Measurements from ENCODE around the gene MSLN.

MSLN gene

GRCh38 chr16:778447-778846 is 17.9 kb downstream of the MSLN start:
- DNase-seq: no peak

DNA sequence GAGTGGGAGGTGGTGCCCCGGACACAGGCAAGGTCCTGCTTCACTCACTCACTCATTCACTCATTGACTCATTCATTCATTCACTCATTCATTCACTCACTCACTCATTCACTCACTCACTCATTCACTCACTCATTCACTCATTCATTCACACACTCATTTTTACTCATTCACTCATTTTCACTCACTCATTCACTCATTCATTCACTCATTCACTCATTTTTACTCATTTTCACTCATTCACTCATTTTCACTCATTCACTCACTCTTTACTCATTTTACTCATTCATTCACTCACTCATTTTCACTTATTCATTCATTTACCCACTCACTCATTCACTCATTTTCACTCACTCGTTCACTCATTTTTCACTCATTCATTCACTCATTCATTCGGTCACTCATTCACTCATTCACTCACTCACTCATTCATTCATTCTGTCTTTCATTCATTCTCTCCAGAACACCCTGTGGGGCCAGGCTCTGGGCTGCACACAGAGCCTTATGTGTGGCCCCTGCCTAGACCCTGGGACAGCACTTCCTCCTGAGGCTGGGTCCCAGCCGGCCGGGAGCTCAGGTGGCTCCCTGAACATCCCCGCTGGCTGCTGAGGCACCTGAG is 18.5 kb downstream of the MSLN start:
- DNase-seq: no peak

DNA sequence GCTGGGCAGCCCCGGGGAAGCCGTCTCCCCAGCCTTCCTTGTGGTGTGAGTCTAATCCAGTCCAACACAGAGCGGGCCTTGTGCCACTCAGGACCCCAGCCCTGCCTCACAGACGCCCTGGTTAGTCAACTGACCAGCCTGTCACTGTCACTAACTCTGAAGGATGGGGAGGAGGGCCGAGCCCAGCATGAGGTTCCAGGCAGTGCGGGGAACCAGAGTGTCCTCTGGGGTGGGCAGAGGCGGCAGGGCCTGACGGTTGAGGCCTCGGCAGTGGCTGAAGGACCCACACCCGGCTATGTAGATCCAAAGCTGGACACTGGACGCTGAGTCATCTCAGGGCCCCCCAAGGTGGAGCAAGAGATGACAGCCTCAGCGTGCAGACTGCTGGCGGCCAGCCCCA is 19.0 kb downstream of the MSLN start:
- no peak for DNase-seq

GRCh38 chr16:780296-780695 is 19.8 kb downstream of the MSLN start:
- no peak for DNase-seq

- DNase-seq: no peak
Observed at GRCh38 chr16:781346-782010, 20.9 kb downstream of the MSLN start.

DNA sequence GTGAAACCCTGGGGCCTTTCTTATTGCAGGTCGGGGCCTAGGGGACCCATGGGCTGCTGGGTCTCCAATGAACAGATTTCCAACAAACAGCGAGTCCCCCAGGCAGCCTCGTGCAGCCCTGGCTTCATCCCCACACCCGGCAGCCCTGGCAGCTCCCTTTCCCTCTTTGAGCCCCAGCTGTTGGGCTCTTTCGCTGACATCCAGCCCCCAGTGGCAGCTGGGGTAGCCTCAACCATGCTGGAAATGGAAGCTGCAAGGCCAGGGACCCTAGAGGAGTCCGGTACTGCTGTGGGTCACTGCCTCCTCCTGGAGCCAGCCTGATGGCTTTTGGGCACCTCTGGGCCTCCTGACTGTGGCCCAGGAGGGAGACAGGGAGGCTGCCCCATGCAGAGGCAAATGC is 21.7 kb downstream of the MSLN start:
- no peak for DNase-seq

- no peak for DNase-seq
Observed at GRCh38 chr16:782766-783403, 22.4 kb downstream of the MSLN start.

GRCh38 chr16:783404-784161 is 23.0 kb downstream of the MSLN start:
- DNase-seq: no peak

GRCh38 chr16:784431-784830 is 23.9 kb downstream of the MSLN start:
- no peak for DNase-seq

- peak; percentile 56 for DNase-seq
Observed at GRCh38 chr16:785563-786535, 25.3 kb downstream of the MSLN start.

- DNase-seq: no peak
Observed at GRCh38 chr16:787321-787966, 26.9 kb downstream of the MSLN start.

DNA sequence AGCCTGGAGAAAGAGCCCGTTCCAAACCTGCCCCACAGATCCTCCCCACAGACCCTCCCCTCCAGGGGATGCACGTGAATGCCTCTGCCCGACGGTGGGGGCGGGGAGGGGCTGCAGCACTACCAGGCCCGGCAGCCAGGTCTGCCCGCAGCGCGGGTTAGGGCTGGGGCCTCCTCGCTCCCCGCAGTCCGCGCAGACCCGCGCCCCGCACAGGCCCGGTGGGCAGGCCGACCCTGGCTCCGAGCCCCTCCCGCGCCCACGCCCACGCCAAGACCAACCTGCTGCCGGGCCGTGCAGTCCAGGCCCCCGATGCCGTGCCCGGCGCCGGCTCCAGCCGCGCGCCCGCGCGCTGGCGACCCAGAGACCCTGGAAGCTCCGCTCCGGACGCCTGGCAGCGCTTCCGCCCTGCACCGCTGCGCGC is 27.5 kb downstream of the MSLN start, which contains the start of gene RPUSD1:
TSS of gene RPUSD1 (minus strand) at position 404 of the 421 bp plus-strand sequence. CDS start 644 bp downstream, outside the sequence.
- no peak for DNase-seq

DNA sequence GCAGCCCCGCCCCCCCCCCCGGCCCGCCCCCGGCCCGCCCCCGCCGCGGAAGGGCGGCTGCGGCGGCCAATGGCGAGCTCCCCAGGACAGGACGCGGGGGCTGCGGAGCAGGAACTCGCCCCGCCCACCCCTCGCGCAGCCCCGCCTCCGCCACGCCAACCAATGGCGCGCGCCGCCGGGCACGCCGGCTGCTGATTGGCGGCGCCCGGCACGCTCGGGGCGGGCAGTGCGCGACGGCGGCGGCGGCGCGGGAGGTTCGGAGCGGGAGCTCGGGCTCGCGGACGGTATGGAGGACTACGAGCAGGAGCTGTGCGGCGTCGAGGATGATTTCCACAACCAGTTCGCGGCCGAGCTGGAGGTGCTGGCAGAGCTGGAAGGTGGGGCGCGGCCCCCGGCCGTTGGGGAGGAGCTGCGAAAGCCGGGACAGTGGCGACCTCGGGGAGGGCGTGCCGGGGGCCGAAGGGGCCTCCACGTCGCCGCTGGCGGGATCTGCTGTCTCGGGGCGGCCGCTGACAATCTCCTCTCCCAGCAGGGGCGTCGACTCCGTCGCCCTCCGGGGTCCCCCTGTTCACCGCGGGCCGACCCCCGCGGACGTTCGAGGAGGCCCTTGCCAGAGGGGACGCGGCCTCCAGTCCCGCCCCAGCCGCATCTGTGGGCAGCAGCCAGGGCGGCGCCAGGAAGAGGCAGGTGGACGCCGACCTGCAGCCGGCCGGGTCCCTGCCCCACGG is 28.0 kb downstream of the MSLN start, which contains the start of gene CHTF18:
TSS of gene CHTF18 (plus strand) at position 222 of the 728 bp plus-strand sequence. CDS start at position 287, 65 bp downstream.
- peak; percentile 96 for DNase-seq

DNA sequence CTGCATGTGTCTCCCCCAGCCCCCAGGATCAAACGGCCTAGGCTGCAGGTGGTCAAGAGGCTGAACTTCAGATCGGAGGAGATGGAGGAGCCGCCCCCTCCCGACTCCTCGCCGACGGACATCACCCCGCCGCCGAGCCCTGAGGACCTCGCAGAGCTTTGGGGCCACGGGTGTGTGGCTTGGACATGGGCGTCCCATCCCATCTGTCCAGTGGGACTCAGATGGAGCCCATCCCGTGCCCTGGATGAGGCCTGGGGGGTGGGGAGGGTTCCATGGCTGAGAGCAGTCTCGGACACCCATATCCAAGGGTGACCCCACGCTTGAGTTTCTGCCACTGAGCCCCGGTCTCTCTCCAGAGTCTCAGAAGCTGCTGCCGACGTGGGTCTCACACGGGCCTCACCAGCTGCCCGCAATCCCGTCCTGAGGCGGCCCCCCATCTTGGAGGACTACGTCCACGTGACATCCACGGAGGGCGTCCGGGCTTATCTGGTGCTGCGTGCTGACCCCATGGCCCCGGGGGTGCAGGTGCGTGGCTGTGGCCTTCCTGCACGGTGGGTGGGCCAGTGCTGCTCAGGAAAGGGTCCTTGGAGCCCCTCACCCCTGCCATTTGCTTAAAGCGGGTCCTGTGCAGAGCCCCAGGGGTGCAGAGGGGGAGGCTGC is 28.8 kb downstream of the MSLN start:
- no peak for DNase-seq

DNA sequence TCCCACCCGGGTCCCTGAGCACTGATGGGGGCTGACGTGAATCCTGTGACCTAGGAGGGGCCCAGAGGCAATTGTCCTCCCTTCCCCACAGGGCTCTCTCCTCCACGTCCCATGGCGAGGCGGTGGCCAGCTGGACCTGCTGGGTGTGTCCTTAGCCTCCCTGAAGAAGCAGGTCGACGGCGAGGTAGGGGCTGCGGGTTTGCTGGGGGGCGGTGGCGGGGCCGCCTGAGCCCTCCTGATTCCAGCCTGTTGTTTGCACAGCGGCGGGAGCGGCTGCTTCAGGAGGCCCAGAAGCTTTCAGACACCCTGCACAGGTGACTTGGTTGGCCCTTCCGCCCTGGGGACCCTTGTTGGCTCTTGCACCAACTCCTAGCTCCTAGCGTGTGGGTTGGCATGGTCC is 29.6 kb downstream of the MSLN start:
- DNase-seq: no peak

DNA sequence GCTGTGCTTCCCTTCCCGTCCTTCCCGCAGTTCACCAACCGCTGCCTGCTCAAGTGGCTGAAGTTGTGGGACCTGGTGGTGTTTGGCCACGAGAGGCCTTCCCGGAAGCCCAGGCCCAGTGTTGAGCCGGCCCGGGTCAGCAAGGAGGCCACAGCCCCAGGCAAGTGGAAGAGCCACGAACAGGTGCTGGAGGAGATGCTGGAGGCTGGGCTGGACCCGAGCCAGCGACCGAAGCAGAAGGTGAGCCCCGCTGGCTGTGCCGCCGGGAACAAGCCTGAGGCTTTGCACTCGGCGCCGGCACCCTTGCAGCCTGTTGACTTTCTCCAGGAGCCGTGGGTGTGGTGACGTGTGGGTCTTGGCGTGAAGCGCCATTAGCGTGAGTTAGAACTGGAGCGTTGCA is 30.6 kb downstream of the MSLN start:
- no peak for DNase-seq

- DNase-seq: no peak
Observed at GRCh38 chr16:792221-792995, 31.9 kb downstream of the MSLN start.

GRCh38 chr16:793414-793813 is 32.9 kb downstream of the MSLN start:
- DNase-seq: no peak

DNA sequence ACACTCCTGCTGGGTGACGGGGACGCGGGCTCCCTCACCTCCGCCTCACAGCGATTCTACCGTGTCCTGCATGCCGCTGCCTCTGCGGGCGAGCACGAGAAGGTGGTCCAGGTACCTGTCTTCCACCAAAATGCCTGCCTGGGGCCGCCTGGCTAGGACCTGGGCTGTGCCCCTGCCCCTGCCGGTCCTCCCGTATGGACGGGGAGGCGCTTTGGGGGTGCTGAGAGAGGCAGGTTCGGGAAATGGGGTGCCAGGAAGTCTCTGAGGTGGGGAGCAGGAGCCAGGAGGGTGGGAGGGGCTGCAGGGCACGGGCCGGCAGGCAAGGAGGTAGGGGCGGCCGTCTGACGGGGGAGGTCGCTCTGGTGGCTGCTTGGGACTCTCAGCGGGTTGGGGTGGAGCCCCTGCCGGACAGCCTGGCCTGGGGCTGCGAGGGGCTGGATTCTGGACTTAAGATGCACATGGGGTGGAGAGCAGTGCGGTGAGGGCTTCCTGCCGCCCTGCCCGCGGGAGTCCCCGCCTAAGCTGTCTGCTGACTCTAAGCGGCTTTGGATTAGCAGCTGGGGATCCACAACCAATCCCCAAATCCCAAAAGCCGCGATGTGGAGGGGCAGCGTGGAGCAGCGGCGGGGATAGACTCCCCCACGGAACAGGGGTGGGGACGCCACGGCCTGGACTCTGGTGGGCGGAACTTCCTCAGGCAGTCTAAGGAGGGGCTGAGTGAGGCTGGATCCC is 33.7 kb downstream of the MSLN start:
- DNase-seq: no peak

All from activated effector memory CD4-positive, alpha-beta T cell treated with Interleukin-2 at 50 U/mL for 16 hours (primary cell).